Fibroblast of peridontal ligament (primary cell): Measurements from ENCODE around the gene ADK.
A peak's percentile ranks its signal among the peaks of the same experiment; 100 is the strongest.
"Not testable (repeated sequence)": the region's sequence is repeated elsewhere in the genome, so short reads cannot be mapped to it uniquely, and the experiment has no call there.

ENCODE experiments used
- DNase-seq: peaks from one replicate; pipeline ENCODE4 v3.0.0-alpha.2; 2010; ENCODE audit errors: extremely low read depth

The ADK gene

DNA sequence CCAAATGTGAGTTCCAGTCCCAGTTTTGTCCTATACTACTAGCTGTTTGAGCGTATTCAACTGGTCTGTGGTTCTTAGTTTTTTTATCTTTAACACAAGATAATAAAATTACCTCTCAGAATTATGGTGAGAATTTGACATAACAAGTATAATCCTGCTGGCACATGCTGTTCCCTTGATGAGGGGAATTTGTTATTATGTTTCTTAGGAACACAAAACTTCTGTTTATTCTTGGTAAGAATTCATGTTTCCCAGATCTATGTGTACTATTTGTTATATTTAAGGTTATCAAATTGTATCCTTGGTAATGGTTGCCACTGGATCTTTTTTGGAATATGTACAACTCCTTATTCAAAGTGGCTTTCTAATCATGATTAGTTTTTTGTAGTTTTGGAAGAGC lies 335.6 kb downstream of the ADK start:
- no peak for DNase-seq

DNA sequence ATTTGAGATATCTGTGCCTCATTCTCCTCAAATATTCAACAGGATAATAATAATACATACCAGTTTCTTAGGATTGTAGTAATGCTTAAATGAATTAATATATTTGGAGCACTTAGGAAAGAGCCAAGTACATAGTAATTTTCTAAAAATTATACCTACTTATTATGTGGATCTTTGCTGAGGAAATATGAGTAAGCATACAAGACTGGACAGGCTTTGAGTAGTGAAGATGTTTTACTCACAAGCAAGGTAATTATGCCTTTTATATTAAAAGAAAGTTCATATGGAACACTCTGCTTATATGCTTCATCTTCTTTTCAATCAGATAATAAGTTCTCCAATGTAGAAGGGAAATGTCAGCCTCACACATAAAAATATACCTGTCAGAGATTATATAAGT lies 337.9 kb downstream of the ADK start:
- no peak for DNase-seq

DNA sequence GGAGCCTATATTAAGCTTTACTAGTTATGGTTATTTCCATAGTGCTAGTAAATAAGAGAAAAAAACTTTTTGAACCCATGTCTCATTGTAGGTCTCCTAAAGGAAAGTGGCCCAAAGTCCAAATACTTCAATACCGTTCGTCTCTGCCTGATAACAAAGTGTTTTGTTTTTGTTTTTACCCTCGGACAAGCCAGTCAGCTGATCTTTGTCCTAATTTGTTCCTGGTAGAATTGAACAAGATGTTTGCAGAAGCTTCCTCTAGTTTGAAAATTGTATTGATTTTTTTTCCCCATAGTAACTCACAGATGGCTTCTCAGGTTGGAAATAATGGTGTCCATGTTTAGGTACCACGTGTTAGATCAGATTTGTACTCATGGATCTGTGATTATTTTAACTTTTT lies 339.5 kb downstream of the ADK start:
- DNase-seq: no peak

DNA sequence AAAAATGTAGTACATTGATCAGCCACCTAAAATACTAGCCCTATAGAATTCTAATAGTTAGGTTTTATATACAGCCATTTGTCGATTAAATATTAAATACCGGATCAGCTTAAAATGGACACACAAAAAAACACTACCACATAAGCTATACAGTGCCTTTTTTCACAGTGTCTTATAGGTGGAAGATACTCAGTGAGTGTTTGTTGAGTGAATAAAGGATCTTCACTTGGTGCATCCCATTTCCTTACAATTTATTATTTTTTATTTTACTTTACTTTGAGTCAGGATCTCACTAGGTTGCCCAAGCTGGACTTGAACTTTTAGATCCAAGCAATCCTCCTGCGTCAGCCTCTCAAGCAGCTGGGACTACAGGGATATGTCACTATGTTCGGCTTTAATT lies 340.0 kb downstream of the ADK start:
- DNase-seq: no peak

DNA sequence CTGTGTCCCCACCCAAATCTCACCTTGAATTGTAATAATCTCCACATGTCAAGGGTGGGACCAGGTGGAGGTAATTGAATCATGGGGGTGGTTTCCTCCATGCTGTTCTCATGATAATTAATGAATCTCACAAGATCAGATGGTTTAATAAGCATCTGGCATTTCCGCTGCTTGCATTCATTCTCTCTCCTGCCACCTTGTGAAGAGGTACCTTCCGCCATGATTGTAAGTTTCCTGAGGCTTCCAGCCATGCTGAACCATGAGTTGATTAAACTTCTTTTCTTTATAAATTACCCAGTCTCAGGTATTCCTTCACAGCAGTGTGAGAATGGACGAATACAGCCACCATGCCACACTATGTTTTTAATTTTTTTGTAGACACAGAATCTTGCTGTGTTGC lies 345.3 kb downstream of the ADK start:
- not testable (repeated sequence) for DNase-seq

DNA sequence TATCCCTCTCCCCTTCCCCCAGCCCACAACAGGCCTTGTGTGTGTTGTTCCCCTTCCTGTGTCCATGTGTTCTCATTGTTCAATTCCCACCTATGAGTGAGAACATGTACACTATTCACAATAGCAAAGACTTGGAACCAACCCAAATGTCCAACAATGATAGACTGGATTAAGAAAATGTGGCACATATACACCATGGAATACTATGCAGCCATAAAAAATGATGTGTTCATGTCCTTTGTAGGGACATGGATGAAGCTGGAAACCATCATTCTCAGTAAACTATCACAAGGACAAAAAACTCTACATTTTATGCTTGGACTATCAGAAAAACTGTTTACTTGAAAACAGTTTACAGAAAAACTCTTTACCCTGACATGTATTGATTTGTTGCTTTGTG lies 347.6 kb downstream of the ADK start:
- DNase-seq: not testable (repeated sequence)

DNA sequence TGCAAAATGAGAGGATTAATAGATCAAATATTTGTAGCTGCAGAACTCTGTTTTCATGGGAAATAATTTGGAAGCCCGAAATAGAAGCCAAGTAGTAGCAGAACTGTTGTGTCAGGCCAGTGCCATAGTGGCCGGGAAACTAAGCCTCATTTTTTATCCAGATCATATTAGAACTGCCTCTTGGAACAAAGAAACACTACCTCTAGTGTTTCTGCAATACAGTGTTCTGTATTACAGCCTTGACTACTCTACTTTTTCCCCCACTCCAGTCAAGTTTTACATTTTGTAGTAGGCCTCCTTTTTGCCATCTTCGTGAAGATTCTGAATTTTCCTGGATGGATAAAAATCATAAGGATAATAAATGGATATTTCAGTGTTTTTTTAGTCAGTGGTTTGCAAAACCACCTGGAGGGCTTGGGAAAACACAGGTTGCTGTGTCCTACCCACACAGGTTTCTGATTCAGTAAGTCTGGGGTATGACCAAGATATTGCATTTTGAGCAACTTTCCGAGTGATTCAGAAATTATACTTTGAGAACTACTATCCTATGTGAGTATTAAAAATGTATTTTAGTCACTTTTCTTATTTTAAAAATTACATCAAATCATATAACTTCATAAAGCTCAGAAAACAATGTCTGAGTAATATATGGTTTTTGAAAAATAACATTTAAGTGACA lies 349.1 kb downstream of the ADK start:
- no peak for DNase-seq

DNA sequence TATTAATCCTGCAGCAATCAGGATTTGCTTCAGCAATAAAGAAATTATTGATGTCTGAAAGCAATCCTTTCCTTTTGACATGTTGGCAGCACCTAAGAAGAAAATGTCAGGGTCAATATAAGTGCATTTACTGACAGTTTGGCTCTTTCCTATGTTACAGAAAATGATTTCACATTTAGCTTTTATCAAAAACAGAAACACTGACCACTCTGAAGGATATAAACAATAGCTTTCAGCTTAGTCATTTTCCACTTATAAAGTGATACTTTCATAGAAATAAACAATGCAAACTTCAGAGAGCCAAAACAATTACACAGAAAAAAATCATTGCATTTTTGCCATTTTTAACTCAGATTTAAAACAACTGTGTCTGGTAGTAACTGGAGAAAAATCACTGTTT lies 349.8 kb downstream of the ADK start:
- peak; percentile 87 for DNase-seq

DNA sequence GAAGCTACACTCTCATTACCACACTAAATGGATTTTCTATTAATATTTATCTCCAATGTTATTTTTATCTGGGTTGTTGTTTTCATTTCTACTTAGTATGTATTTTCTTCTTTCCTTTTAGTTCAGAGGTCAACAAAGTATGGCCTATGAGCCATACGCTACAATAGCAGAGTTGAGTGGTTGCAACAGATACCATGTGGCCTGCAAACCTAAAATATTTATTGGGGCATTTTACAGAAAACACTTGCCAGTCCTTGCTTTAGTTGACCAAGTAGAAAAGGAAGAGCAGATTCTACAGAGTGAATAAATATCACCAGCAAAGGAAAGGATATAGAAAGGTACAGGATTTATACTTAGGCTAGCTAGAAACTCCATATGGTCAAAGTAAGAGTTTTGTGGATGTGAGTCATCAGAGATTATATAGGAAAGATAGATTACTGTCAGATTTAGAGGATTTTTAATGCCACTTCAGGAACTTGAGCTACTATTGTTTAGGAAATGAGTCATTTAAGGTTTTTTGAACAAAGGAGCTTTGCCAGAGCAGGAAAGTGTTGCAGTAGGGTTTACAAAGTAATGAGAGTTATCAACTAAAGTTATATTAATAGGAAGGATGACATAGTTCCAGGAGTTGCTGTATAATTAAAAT lies 352.1 kb downstream of the ADK start:
- DNase-seq: peak; percentile 74

DNA sequence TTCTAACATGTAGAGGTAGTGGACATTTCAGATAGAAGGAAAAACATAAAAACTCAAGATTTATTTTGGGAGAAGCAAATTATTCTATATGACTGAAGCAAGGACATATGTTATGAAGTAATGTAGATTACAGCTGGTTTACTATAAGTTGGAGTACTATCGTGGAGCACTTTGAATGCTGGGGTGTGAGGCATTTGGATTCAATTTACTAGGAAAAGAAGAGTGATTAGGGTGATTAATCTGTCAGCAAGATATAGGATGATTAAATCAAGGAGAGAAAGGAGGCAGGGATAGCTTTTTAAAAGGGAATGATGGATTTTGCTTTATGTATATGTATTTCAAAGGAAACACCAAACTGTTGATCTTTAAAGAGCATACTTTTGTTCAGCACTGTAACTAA lies 356.9 kb downstream of the ADK start:
- DNase-seq: no peak

DNA sequence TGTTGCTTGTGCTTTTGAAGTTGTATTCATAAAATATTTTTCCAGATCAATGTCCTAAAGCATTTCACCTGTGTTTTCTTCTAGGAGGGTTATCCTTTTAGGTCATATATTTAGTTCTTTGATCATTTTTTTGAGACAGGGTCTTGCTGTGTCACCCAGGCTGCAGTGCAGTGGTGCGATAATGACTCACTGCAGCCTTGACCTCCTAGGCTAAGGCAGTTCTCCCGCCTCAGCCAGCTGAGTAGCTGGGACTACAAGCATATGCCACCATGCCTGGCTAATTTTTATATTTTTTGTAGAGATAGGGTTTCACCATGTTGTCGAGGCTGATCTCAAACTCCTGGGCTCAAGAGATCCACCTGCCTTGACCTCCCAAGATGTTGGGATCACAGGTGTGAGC lies 359.6 kb downstream of the ADK start:
- no peak for DNase-seq

DNA sequence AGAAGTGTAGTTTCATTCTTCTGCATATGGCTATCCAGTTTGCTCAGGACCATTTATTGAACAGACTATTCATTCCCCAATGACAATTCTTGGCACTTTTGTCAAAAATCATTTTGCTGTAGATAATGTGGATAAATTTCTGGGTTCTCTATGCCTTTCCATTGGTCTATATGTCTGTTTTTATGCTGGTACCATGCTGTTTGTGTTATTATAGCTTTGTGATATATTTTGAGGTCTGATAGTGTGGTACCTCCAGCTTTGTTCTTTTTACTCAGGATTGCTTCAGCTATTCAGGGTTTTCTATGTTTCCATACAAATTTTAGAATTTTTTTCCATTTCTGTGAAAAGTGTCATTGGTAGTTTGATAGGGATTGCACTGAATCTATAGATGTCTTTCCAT lies 360.0 kb downstream of the ADK start:
- DNase-seq: no peak

DNA sequence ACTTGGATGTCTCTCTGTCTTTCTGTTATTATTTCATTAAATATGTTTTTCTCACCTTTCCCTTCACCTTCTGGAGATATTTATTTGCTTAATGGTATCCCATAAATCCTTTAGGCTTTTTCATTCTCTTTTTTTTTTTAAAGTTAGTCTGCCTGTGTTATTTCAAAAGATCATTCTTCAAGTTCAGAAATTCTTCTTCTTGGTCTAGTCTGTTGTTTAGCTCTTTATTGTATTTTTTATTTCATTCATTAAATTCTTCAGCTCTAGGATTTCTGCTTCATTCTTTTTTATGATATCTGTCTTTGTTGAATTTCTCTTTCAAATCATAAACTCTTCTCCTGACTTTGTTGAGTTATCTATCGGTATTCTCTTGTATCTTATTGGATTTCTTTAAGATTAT lies 363.3 kb downstream of the ADK start:
- DNase-seq: no peak

DNA sequence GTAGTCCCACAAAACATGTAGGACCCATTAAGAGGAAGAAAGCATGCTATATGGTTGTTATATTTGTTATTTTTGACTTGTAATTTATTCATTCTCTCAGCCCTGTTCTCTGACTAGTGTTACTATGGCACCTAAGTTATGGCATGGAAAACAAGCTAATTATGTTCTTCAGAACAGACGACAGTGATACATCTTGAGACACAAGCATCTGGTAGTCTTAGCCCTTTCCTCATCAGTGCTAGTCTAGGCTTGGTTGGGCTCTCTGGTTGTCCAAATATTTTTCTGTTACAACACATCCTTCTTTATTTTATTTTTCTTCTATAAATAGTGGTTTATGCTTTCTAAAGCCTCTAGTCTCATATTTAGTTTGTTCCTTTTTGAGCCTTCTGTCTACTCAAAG lies 367.0 kb downstream of the ADK start:
- peak; percentile 55 for DNase-seq

DNA sequence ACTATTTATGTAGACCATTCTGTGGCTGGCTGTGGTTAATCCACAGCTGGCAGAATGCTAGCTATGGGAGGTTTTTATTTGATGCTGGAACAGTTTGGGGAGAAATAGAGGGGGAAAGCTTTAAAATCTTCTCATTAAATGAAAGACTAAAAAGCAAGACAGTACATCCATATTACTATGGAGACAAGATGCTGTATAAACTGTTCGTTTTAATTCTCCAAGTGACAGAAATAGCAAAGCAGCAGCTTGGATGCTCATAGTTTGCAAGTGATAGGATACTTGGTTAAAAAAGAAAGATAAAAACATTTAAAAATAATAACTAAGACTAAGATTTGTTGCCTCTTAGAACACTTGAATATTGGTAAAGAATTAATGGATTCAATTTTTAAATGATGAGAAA lies 370.5 kb downstream of the ADK start:
- no peak for DNase-seq

DNA sequence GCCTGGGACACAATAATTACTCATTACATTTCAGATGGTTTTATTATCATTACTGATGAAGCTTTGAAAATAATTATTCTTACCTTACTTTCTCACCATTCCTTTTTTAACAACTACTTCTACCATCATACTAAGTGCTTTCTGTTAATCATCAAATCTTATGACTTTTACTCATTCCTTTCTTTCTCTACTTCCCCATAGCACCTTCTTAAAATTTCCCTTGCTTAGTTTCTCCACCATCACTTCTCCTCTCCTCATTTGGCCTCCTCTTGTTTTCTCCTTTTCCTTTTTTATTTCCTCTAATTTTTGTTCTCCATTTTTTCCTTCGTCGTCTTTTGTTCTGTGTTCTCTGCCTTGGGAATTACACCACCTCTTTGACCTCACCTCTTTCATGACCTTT lies 372.2 kb downstream of the ADK start:
- no peak for DNase-seq

DNA sequence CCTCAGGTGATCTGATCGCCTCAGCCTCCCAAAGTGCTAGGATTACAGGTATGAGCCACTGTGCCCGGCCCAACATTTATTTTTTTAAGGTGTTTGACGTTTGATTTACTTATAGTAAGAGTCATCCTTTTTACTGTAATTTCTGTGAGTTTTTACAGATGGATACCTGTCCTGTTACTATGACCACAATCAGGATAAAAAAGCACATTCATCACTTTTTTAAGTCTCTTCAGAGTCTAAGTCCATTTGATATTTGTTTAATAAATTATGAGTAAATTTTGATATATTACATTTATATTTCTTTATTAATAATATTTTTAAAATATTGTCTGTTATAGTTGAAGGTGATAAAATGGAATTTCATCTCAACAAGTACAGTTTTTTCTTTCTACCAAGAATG lies 374.9 kb downstream of the ADK start:
- no peak for DNase-seq

DNA sequence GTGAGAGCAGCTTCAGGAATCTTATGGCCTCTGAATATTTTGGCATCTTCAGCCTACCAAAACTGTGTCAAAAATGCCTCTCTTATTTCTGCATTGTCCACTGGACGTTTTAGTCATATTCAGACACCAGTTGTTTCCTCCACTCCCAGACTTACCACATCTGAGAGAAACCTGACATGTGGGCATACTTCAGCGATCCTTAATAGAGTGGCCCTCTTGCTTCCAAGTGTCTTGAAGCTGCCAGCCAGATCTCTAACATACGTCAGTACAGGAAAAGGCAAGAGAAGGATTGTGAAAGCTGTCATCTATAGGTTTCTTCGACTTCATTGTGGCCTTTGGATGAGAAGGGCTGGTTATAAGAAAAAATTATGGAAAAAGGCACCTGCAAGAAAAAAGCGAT lies 376.6 kb downstream of the ADK start:
- DNase-seq: not testable (repeated sequence)

DNA sequence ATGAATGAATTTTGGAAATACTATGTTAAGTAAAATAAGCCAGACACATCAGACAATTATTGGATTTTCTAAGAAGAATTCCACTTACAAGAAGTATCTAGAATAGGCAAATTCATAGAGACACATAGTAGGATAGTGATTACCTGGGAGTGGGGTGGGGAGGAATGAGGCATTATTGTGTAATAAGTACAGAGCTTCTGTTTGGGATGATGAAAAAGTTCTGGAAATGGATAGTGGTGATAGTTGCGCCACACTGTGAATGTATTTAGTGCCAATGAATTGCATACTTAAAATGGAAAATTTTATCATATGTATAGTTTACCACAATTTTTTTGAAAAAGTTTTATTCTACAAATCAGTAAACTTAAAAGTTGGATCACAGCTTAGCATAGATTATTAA lies 378.2 kb downstream of the ADK start:
- DNase-seq: no peak

DNA sequence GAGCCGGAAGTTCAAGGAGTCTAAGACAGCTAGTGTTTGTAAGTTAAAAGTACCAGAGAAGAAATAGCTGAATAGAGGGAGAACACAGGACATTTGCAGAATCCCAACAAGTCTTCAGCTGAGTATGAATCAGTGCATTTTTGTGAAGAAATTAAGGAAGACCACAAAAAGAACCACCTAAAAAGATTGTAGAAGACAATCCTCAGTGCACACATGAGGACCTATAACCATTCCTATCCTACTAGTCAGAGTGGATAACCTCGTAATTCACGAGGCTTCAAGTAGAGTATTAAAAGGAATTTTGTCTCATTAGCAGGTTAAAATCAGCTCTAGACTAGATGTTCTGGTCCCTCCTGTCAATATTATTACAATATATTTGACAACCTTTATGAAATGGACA lies 380.0 kb downstream of the ADK start:
- DNase-seq: no peak

DNA sequence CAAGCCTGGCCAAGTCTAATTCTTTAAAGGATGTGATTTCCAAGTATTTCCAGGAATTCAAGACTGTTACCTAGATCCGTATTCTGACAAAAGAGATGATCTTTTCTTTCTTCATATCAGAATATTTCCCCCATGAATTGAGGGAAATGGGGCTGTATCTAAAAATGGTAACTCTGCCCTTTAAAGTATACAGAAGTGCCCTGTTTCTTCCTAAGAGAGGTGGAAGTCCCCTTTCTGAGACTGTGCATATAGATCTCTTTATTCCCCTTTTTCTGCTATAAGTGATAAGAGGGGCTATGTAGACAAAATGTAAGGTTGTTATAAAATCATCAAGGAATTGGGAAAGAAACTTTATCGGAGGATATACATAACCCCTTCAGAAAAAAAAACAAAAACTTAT lies 388.3 kb downstream of the ADK start:
- DNase-seq: no peak

DNA sequence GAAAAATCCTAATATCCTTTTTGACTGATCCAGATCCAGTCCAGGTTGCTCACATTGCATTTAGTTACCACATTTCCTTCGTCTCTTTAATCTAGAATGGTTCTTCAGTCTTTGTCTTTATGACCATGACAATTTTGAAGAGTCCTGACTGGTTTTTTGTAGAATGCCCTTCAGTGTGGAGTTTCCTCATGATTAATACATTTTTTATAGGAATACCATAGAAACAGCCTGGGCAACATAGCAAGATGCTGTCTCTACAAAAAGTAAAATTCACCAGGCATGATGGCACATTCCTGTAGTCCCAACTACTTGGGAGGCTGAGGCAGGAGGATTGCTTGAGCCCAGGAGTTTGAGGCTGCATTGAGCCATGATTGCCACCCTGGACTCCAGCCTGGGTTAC lies 390.4 kb downstream of the ADK start:
- no peak for DNase-seq

DNA sequence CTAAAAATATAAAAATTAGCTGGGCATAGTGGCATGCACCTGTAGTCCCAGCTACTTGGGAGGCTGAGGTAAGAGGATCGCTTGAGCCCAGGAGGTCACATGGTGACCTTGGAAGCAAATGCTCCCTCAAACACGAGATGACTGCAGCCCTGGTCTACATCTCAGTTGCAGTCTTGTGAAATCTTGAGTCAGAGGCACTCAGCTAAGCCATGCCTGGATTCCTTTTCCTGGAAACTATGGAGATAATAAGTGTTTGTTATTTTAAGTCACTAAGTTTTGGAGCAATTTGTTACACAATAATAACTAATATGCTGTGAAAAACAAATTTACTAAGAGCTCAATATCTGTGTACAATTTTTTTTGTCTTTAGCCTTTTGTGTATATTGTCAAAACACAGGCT lies 391.1 kb downstream of the ADK start:
- peak; percentile 88 for DNase-seq

DNA sequence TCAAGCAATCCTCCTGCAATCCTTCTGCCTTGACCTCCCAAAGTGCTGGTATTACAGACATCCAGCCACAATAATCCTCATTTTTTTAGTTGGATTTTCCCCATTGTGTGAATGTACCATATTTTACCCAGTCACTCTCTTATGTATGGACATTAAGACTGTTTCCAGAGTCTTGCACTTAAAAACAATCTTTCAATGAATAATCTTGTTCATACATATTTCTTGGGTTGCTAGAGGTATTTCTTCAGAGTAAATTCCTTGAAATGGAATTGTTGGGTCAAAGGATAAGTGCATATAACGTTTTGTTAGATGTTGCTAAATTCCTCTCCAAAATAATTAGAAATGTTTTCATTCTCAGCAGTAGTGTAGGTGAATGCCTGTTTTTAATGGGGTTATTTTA lies 392.3 kb downstream of the ADK start:
- peak; percentile 15 for DNase-seq
